Esophagus muscularis mucosa (tissue), 4 donors: ENCODE measurements around the gene HIBCH. TPM values are rescaled to one million over a fixed set of nuclear protein-coding genes. Genes with fewer than 3 reads are reported as not detected.

Experiments used
- DNase-seq: peaks from one replicate; pipeline ENCODE4 v3.0.0-alpha.2; 2017; ENCODE audit errors: extremely low spot score
- H3K27ac ChIP-seq, 4 donors: fragments of 200-600 bp; sonication (generic); replicated peaks in 1 of 4; 1 replicate in 3 of 4; 2 replicates in 1 of 4; pipeline ENCODE4 v1.5.1; 2016 to 2019; ENCODE audit warnings: mild to moderate bottlenecking in 1 of 4
- H3K27me3 ChIP-seq, 4 donors: fragments of 200-600 bp; sonication (generic); one replicate each; pipeline versions ENCODE4 v1.5.1 to v1.6.0; 2016 to 2019
- H3K36me3 ChIP-seq, 4 donors: fragments of 200-600 bp; sonication (generic); one replicate each; pipeline ENCODE4 v1.5.1; 2016 to 2019
- H3K4me1 ChIP-seq, 4 donors: fragments of 200-600 bp; sonication (generic); one replicate each; pipeline ENCODE4 v1.5.1; 2016 to 2019
- H3K4me3 ChIP-seq, 4 donors: fragments of 200-600 bp; sonication (generic); 1 replicate in 2 of 4; 2 replicates in 2 of 4; pipeline ENCODE4 v1.5.1; 2016 to 2019; ENCODE audit warnings: mild to moderate bottlenecking in 4 of 4, moderate library complexity in 1 of 4
- H3K9me3 ChIP-seq, 4 donors: fragments of 200-600 bp; sonication (generic); 1 replicate in 3 of 4; 2 replicates in 1 of 4; pipeline ENCODE4 v1.5.1; 2016 to 2019
- EP300 ChIP-seq: sonication (generic); formaldehyde crosslinking; IDR thresholded peaks from one replicate; pipeline ENCODE4 v1.6.1; 2017; ENCODE audit warnings: antibody characterized with exemption
- POLR2A ChIP-seq: fragments of 450-650 bp; IDR thresholded peaks from one replicate; pipeline ENCODE4 v1.6.1; 2017; ENCODE audit warnings: antibody characterized with exemption, moderate library complexity, mild to moderate bottlenecking, low read depth
- POLR2AphosphoS5 ChIP-seq, 2 donors: sonication (generic); formaldehyde crosslinking; IDR thresholded peaks; one replicate each; pipeline ENCODE4 v1.6.1; 2017; ENCODE audit warnings: antibody characterized with exemption in 2 of 2
- WGBS: methylation state at CpG from one replicate; pipeline ENCODE4 v1.1.5; 2018; 5-methylcytosine and 5-hydroxymethylcytosine counted together
- intact Hi-C: fragments of 100-400 bp; cut with DNase I; formaldehyde crosslinking; loops from one replicate; pipeline ENCODE4 v1.15.1; 2023
- total RNA-seq, 4 donors: library from RNA; depleted of rRNA; stranded (reverse); fragments of >200 nt; gene quantifications; one replicate each; pipeline versions ENCODE4 v1.1.0 to v1.2.1, GENCODE V29; 2016
- TF ChIP-seq, protein P1 (sequence below), 3 experiments: fragments of 200-600 bp in 2 of 3; fragments of 450-650 bp in 1 of 3; sonication (generic) in 2 of 3; IDR thresholded peaks; one replicate each; pipeline ENCODE4 v1.5.1; 2017 to 2019; ENCODE audit warnings: antibody characterized with exemption in 3 of 3, mild to moderate bottlenecking in 2 of 3, moderate library complexity in 1 of 3

HIBCH gene
- total RNA-seq, 4 donors from 2014 or later, result 12.3 to 20.2 (median 15.5) TPM

DNA sequence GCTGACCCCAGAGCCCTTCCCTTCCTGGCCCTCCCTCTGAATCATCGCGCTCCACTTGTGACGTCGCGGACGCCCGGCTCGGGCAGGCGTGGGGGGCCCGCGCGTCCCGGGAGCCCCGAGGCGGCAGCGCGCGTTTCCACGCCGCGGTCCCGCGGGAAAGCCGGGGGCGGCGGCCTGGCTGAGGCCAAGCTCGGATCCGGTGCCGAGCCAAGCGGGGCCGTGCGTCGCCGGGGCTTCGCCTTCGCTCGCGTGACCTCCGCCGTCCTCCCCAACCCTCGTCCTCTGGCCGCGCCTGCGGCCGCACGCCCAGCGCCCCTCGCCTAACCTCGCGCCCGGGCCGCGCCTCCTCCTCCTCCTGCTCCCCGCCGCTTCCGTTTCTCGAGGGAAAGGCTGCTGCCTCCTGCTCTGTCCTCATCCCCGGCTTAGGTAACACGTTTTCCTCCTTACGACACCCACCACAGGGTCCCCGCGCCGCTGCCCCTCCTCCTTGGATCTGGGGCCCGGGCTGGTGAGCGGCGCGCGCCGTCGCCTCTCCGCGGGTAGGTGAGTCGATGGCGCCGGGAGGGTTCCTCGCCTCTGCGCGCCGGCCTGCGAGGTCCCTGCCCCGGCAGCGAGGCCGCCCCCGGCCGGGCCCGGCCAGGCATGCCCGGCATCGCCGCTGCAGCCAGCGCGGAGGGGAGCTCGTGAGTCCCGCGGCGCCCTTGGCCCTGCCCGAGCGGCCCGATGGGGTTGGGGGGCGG is 24.1 kb upstream of the HIBCH start, which contains the start of gene INPP1:
Gene INPP1, plus strand, starts transcription at position 54 of the 740 bp plus-strand sequence. CDS start 16,514 bp downstream, outside the sequence.
- TF ChIP-seq POLR2A (no peak), POLR2AphosphoS5 (IDR thresholded peaks at IDR 0.05) (peak; percentile 65 to 80)
- TF ChIP-seq, protein P1, sequence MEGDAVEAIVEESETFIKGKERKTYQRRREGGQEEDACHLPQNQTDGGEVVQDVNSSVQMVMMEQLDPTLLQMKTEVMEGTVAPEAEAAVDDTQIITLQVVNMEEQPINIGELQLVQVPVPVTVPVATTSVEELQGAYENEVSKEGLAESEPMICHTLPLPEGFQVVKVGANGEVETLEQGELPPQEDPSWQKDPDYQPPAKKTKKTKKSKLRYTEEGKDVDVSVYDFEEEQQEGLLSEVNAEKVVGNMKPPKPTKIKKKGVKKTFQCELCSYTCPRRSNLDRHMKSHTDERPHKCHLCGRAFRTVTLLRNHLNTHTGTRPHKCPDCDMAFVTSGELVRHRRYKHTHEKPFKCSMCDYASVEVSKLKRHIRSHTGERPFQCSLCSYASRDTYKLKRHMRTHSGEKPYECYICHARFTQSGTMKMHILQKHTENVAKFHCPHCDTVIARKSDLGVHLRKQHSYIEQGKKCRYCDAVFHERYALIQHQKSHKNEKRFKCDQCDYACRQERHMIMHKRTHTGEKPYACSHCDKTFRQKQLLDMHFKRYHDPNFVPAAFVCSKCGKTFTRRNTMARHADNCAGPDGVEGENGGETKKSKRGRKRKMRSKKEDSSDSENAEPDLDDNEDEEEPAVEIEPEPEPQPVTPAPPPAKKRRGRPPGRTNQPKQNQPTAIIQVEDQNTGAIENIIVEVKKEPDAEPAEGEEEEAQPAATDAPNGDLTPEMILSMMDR (IDR thresholded peaks at IDR 0.05), result no peak
- WGBS, result 0% methylated on average over 53 of the region's 99 CpGs

DNA sequence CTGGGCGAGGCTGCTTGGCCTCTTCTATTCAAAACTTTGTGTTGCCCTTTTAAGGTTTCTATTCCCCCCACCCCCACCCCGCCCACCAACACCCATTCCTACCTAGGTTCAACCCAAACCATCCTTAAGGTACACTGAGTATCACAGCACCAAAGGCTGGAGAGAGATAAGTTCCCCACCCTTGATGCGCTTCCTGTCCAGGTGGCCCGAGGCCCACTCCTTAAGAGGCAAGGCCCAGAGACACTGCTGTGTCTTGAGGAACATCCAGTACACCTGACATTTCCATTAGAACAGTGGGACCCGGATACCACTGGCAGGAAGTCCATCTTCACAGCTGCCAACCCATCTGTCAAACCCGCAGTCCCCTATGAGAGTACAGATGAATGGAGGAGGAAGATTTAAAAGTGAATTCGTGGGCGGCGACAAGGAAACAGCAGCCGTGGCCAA is 23.5 kb upstream of the HIBCH start:
- Histone ChIP-seq H3K36me3 (no peaks in the 10 kb centered on the region), H3K4me3 (peak overlapping the region; percentile 82 to 89 (median 84)), H3K9me3 (no peaks in the 10 kb centered on the region), H3K4me1 (peaks cover 20 to 44% (median 40%) of the 10 kb centered on the region in 4 donors), H3K27ac (peak overlapping the region; percentile 95 to 98 (median 97)), H3K27me3 (no peaks in the 10 kb centered on the region)
- intact Hi-C loops, result no loop called here
- 25% methylated on average over 9 of the region's 10 CpGs for WGBS
- TF ChIP-seq POLR2AphosphoS5 (IDR thresholded peaks at IDR 0.05) (no peak), POLR2A (no peak), EP300 (no peak)
- TF ChIP-seq, protein P1 (IDR thresholded peaks at IDR 0.05), result no peak
- DNase-seq, result no peak

More for the DNA sequence above, 24.1 kb upstream of the HIBCH start, which contains the start of gene INPP1:
- Histone ChIP-seq H3K27me3 (no peaks in the 10 kb centered on the region), H3K4me1 (peaks cover 20 to 42% (median 40%) of the 10 kb centered on the region in 4 donors), H3K4me3 (peak within 1 kb of the TSS; percentile 82 to 89 (median 84)), H3K36me3 (peaks cover 0 to under 1% (median 0%) of the 10 kb centered on the region in 4 donors), H3K27ac (peak within 1 kb of the TSS; percentile 95 to 98 (median 97)), H3K9me3 (no peaks in the 10 kb centered on the region)
- intact Hi-C loops, result no loop called here
- DNase-seq, result no peak

DNA sequence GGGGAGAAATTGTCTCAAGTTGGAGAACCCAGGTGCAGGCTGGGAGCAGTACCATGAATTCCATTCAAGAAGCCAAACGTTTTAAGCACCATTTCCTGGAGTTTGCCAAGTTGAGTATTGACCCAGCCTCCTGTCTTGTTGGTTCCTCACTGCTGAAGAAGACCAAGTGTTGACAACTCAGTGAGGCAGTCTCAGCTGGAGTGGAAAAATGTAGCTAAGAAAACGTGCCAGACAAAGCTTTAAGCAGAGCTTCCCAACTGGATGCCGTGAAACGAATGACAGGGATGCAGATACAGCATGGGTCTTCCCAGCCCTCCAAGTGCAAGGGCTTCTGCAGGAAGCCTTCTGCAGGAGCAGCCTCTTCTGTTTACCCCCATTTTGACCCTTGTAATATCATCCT is 23.0 kb upstream of the HIBCH start:
- Histone ChIP-seq H3K27ac (peak overlapping the region; percentile 95 to 98 (median 97)), H3K9me3 (no peaks in the 10 kb centered on the region), H3K4me3 (peak overlapping the region in 1 of 4 donors; percentile 82), H3K4me1 (peaks cover 20 to 44% (median 40%) of the 10 kb centered on the region in 4 donors), H3K27me3 (no peaks in the 10 kb centered on the region), H3K36me3 (no peaks in the 10 kb centered on the region)
- WGBS, result 37% methylated on average over 4 of the region's 4 CpGs
- TF ChIP-seq, protein P1 (IDR thresholded peaks at IDR 0.05), result no peak
- TF ChIP-seq POLR2A, result no peak
- no peak for TF ChIP-seq POLR2AphosphoS5 (IDR thresholded peaks at IDR 0.05)
- no peak for TF ChIP-seq EP300
- intact Hi-C loops, result no loop called here
- no peak for DNase-seq

- TF ChIP-seq, protein P1 (IDR thresholded peaks at IDR 0.05), result no peak
- TF ChIP-seq POLR2AphosphoS5 (IDR thresholded peaks at IDR 0.05) (no peak), EP300 (no peak)
- no peaks in the 10 kb centered on the region for H3K27me3 ChIP-seq
- 42% methylated on average over 2 of the region's 2 CpGs for WGBS
- H3K4me1 ChIP-seq, result peaks cover 15 to 33% (median 25%) of the 10 kb centered on the region in 4 donors
- H3K27ac ChIP-seq, result no peak overlapping the region
- intact Hi-C loops, result no loop called here
- no peaks in the 10 kb centered on the region for H3K9me3 ChIP-seq
- no peaks in the 10 kb centered on the region for H3K36me3 ChIP-seq
- no peak for DNase-seq
- H3K4me3 ChIP-seq, result no peak overlapping the region
Measured at GRCh38 chr2:190340369-190340768, 20.7 kb upstream of the HIBCH start.
